Ecto neural progenitor cell (in vitro differentiated cells): Measurements from ENCODE around the gene BANF1.
"Not testable (repeated sequence)": the region's sequence is repeated elsewhere in the genome, so short reads cannot be mapped to it uniquely, and the experiment has no call there.

Experiments
- DNase-seq: peaks from one replicate; pipeline ENCODE4 v3.0.0-alpha.2; 2018; ENCODE audit warnings: low spot score

The BANF1 gene

DNA sequence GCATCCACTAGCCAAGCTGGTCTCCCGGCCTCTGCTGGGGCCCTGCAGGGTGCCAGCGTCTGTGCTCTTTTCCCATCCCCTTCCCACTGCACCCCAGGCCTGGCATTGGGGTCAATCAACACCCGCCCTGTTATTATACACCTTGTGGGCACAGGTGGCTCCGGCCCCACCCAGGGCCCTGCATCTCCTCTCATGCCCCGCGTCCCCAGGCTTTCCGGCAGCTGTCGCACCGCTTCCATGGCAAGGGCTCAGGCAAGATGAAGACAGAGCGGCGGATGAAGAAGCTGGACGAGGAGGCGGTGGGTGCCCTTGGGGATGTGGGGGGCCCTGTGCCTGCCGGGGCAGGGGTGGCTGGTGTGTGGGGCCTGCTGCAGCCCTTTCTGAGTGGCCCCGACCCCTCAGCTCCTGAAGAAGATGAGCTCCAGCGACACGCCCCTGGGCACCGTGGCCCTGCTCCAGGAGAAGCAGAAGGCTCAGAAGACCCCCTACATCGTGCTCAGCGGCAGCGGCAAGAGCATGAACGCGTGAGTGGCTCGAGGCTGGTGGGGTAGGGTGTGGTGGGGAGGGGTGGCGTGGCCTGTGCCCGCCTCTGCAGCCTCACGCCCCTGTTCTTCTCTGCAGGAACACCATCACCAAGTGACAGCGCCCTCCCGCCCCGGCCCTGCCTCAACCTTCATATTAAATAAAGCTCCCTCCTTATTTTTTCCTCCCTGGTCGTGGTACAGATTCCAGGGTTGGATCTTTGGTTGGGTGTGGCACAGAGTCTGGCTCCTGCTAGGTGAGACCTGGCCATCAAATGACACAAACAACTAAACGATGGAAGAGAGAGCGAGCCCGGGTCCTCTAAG, 23.7 kb upstream of the BANF1 start:
- no peak for DNase-seq

DNA sequence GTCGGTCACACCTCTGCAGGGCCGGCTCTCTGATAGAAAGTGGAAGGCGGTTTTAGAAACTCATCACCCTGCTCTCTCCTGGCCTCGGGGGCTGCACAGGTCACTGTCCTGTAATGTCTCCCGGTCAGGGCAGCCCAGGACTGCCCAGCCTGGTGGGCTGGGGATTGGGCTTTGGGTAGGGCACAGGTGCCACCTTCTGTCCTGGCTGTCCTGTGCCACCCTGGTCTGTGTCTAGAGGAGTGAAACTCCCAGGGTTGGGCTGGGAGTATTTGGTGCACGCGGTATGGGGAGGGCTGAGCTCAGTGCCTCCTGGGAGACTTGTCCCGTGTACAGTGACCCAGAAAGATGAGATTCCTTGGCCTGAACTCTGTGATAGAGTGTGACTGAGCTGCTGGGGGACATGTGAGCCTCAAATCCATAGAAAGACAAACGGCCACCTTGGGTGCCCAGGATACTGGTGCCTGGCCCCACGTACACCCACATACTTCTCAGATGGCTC, 23.0 kb upstream of the BANF1 start:
- DNase-seq: no peak

DNA sequence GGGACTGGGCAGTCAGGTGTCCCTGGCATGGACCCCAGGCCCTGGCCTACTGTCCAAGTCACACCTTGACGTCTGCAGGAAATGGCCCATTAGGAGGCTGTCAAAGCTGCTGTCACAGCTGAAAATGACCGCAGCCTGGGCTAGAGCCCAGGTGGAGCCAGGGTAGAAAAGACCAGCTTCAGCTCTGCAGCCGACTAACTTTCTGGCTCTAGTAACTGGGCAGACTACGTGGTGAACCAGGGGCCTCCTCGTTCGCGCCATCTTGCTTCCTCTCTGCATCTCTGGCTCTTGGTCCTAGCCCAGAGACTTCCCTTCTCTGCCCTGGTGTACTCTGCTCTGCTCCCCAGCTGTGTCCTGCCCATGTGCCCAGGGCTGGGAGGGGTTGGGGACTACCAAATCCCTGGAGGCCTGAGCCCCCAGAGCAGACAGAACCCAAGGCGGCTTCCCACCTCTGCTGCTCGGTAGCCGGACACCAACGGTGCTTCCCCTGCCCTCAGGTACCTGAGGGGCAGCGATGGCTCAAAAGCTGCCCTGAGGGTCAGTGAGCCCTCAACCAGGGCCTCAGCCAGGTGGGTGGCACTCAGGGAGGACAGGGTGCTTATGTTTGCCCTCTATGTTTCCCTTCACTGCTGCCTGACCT, 21.1 kb upstream of the BANF1 start:
- no peak for DNase-seq

DNA sequence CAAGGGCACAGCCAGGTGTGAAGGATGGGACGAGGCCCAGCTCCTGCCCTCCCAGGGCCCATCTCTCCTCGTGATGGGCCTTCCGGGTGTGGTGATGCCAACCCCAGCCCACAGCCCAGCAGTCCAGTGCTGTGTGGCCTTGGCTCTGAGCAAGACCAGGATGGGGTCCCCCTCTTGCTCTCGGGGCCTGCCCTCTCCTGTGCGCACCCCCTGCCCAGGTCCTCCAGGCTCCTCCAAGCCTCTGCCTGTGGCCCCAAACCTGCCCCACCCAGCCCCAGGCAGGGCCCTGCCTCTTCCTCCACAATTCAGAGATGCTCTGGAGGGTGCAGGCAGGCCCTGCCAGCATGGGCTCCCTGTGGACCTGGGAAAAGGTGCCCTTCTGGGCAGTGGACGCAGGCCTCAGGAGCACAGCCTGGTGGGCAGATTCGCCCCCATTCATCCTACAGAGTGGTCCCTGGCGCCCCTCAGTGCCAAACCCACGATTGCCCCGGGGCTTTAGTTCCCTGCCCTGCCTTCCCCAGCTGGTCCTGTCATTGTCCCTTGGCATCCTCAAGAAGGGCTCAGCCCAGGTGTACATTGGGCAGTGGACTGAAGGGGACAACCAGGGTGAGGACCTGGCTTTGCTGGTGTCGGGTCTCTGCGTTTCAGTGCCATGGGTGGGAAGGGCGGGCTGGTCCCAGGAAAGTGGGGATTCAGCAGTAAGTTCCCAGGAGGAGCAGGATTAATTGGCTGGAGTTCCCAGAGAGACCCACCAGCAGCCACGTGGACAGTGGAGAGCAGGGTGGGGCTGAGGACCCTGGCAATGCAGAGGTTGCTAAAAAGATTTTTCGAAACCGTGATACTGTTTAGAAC, 20.1 kb upstream of the BANF1 start:
- no peak for DNase-seq

DNA sequence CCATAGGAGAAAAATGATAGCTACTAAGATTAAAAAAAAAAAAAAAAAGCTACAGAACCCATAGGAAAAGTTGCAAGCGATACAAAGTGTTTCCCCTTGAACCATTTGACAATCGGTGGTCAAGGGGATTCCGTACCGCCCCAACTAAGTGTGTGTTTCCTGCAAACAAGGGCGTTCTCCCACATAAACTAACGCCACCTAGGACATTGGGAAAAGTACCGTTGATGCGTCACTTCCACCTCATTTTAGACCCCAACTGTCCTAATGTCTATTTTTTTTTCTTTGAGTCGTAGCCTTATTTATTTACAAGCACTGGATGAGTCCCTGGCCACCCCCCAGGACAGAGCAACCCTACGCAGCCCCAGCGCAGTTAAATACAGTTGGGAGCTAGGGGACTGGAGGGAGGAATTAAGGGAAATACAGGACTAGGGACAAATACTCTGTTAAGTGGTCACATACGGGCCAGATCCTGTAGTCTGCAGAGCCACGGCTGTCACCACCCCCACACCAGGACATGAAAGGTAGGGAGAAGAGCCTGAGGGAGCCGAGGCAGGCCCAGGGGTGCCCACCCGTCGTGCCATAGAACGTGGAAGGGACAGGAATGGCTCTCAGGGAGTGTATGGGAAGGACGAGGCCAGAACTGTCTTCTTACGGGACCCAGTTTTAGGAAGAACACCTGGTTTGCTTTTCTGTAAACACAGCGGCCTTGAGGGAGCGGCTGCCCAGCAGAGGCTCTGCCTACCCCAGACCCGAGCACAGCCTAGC, 19.3 kb upstream of the BANF1 start:
- no peak for DNase-seq

DNA sequence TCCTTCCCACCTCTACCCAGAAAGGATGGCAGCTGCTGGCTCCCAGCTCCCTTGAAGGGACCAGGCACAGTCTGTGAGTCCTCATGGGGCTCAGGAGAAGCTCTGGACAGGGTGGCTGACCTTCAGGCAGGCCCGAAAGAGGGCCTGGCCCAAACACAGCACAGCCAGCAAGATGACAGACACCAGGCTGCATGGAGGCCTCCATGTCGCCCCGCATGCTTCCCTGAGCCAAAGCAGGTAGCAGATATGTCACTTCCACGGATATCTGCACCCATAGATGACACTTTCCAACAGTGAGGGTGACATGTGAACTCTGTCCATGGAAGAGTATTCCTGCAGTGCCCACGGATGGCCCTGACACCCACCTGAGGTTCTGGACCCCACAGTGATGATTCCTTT, 18.7 kb upstream of the BANF1 start:
- DNase-seq: no peak

DNA sequence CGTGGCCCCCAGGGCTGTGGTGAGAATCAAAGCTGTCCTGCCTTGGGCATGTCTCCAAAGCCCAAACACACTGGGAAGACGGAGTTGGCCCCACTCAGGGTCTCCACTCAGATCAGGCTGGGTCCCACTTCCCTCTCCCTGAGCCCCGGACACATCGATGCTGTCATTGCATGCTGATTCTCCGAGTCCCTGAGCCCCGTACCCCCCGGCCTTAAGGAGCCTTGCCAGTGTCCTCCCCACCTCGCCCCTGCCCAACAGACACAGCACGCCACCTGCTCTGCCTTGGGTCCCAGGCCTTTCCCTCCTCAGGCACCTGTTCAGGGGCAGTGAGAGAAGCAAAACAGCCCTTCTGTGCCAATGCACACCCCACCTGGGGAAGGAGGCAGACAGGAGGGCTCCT, 15.0 kb upstream of the BANF1 start:
- DNase-seq: no peak

DNA sequence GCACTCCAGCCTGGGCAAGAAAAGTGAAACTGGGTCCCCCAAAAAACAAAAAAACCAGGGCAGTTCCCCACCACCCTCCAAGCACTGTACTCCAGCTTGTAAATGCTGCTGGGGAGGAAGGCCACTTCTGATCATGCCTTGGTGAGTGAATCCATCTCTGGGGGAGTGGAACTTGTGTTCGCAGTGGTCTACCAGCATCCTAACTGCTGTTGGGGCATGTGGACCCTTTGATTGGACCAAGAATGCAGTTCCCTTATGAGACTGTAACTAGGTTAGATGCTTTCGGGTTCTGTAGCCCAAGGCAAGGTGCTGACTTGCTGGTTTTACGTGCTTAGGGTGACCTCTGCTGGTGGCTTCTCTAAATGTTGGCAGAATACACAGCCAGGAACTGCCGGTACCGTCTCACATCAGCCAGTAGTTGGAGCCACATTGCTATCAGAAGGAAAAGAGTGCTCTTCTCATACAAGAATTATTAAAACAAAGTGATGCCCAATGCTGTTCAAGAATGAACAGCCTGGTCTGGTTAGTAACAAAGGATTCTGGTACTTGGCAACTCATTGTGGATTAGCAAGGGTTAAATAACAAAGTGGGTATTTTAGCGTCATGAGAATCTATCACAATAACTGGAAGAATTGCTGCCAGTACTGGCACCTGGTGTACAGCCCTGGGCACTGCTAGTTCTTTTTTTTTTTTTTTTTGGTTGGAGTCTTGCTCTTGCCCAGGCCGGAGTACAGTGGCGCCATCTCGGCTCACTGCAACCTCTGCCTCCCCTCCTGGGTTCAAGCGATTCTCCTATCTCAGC, 13.3 kb upstream of the BANF1 start:
- DNase-seq: peak; percentile 90

DNA sequence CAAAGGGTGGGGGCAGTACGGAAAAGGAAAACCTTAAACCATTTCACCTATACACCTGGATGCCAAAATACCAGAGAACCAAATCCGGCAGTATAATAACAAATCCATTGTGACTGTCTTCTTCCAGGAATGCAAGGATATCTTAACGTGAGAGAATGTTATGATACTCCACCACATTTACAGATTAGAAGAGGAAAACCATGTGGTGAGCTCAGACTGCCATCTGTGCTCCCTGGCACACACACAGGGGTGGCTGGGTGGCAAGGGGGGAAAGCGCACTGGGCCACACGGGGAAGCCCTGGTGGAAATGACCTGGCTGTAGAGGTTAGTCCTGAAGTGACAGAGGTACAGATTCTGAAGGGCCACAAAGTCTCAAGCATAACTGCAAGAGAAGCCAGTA, 10.2 kb upstream of the BANF1 start:
- DNase-seq: no peak

DNA sequence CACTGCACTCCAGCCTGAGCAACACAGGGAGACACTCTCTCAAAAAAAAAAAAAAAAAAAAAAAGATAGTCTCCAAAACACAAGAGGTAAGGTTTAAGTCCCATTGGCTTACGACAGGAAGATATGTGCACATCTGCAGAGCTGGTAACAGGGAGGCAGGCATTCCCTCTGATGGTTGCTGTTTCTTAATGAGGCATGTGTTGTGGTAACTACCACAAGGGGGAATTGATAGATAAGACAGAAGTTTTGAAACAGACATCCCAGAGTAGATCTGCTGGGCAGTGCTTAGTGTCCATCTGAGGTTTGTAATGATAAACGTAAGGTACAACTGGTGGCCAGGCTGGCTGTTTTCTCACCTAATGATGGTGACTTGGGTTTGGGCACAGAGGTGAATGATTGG, 5.0 kb upstream of the BANF1 start:
- DNase-seq: no peak

DNA sequence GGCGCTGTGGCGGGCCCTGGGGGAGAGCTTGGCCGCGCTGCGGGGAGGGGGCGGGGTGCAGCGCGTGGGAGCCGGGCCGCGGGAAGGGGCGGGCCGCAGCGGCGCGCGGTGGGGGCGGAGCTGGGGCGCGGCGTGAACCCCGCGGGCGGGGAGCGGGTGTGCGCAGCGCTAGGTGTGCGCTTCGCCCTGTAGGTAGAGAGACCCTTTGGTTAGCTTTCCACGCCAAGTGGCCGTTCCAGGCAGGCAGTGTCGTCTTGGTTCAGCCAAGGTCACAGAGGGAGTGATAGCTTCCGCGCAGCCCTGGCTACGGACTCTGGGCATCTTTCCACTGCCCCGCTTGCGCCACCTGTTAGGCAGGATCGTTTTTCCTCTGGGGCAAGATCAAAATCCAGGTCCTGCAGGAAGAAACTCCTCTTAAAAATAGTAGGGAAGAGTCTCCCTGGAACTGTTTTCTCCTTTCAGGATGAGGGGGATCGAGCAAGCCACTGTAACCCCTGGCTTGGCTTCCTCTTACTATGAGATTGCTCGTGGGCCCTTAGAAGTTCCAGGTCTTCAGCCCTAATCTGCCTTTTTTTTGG, 434 bp downstream of the BANF1 start:
- DNase-seq: no peak

DNA sequence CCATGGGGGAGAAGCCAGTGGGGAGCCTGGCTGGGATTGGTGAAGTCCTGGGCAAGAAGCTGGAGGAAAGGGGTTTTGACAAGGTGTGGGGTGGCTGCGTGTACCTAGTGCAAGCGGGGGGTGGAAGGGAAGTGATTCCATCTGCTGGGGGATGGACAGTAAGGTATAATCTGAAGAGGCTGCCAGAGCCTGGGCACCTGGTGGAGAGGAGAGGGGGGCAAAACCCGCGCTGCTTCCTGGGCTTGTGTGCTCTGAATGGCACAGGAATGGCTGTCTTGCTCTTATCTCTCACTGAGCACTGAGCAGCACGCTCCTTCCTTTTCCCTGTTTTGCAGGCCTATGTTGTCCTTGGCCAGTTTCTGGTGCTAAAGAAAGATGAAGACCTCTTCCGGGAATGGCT, 988 bp downstream of the BANF1 start:
- DNase-seq: no peak

DNA sequence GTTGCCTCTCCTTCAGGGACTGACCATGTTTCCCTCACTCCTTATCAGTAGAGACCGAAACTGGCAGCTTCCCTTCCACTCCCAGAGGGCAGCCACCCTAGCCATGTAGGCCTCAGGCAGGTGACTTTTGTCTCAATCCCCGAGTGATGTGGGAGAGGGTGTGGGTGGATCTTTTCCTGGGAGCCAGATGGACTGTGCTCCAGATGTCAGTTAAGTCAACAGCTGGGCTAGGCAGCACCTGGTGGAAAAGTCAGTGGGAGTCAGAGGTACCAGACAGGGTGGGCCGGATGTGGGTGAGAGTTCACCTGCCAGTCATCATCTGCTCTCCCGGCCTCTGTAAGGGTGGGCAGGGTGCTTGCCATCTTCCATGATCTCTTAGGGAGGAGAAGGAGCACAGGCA, 1.9 kb downstream of the BANF1 start:
- DNase-seq: no peak

DNA sequence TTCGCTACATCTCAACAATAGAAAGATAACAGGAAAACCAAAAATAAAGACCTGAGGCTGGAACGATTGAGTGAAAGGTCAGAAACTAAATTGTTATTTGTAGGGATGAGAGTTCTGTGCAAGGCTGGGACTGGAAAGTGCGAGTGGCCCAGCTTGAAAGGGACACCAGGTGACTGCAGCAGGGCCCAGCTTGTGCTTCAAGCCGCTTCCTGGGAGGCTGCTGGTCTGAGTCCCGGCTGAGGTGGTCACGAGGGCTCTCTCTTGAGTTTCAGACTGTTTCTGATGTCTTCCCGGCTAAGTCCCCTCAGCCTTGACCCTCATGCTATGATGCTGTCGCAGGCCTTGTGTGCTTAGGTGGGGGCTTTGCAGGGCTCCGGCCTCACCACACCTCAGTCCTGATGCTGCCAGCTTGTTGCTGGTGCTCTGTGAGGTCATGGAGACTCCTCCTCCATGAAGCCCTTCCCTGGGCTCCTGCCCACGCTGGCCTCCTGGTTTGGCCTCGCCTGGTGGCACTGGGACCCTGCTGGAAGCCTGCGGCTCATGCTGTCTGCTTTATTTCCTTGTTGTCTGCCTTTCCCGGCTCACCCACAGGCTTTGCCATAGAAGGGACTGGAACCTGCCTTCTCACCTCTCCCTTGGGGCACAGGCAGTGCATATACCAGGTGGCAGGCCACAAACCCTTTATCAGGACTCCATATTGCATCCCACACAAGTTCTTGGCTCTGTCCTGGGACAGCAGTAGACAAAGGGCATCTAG, 4.0 kb downstream of the BANF1 start:
- DNase-seq: no peak

DNA sequence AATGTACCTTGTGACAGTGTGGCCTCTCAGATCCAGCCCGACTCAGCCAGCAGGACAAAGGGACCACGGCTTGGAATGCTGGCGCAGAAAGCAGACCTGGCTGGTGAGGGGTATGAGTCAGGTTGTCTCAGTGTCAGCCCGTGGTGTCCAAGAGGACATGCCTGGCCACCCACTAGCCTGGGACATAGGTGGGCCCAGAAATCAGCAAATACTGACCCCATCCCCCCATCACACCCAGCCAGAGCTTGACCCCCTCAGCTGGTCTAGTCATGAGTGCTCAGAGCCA, 4.5 kb downstream of the BANF1 start:
- no peak for DNase-seq

DNA sequence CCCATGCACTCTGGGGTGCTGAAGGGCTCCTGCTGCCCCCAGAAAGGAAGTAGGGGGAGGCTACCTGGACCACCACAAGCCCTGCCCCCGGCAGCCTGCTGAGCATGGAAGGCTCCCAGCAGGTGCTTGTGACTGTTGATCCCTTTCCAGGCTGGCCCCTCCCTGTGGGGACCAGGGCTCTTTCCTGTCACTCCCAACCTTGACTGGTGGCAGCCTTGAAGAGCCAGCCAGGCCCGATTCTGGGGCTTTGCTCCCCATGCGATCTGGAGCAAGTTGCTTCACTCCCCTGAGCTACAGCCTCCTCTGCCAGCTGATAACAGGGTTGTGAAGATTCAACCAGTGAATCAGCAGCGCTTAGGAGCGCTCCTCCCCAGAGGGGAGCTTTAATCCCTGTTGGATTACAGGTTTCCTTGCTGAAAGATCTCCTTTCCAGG, 4.9 kb downstream of the BANF1 start:
- no peak for DNase-seq

DNA sequence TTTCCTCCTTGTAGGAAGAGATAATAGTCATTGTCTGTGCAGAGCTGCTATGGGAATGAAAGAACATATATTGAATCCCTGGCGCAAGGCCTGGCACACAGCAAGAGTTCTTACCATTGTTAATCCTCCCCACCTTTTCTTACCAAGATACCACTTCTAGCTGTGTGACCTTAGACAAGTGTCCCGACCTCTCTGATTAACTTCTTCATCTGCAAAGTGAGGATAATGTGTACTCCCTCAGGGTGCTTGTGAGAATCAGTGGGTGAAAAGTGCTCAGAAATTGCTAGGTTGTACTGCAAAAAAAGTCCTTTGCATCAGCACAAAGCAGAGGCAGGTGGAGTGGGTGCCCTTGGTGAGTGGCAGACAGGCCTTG, 5.8 kb downstream of the BANF1 start:
- no peak for DNase-seq

DNA sequence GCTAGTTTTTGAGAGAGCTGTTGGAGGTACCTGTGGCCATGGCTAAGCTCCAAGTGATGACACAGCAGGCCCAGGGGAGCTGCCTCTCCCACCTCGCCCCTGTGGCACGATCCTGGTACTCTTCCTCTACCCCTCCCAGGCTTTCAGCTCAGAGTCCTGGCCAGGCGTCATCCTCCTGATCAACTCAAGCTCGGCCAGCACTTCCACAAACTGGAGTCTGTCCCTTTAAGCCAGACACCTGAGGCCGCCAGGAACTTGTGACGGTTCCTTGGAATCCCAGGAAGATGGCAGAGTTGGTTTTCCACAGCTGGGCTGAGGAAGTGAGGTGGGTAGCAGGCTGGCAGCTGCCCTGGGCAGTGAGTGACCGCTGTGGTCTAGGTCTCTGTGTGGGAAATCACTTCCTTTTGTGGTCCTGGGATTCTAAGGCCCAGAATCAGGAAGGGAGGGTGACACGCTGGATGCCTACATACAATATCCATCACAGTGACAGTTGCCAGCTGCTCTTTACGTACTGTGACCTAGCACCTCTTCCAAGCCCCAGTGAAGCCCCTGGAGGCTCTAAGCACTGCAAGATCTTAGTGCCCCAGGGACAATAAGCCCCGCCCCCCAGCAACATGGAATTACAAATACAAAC, 6.3 kb downstream of the BANF1 start:
- peak; percentile 41 for DNase-seq

DNA sequence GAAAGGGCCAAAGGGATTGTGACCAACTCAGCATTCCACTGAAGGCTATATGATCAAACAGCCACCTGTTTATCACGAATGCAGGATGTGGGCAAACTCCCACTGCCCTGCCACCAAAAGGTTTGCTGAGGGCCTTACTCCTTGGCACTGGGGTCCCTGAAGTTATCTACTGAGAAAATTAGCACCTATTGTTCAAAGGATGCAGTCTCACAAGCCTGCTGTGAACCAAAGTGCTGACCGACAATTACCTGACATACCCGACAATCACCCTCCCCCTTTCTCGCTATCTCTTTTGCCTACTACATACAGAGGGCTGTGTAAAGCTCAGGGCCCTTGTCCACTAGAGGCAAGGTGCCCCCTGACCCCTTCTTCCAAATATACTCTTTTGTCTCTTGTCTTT, 7.7 kb downstream of the BANF1 start:
- DNase-seq: not testable (repeated sequence)
